OCI-LY3 (cell line): ENCODE measurements around the gene DAZL.

Experiments
- EZH2phosphoT487 ChIP-seq: fragments of 200-600 bp; shearing (Covaris generic); IDR thresholded peaks from 2 replicates; pipeline ENCODE4 v1.6.1; 2018; ENCODE audit warnings: antibody characterized with exemption, mixed run types, low read depth
- TF ChIP-seq, protein P1 (sequence below): fragments of 200-600, 300-600 bp; sonication (generic); IDR thresholded peaks from 2 replicates; pipeline ENCODE4 v1.5.1; 2014; ENCODE audit warnings: antibody characterized with exemption, low read length, low read depth

DNA sequence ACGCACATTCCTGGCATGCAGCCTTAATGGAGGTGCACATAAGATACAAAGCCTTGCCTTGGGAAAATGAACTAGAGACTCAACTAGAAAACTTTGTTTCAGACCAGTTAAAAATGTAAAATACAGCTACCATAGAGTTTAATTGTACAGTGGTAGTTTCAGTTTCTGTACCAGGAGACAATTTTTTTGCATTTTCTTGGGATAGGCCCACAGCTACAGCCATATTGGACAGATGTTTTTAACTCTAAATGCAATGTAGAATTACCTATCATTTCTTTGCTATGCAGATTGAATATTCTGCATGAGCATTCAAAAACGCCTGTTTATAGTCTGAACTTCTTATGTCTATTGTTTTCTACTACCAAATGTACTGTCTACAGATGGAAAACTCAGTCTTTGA lies 20.3 kb downstream of the DAZL start:
- TF ChIP-seq, protein P1, sequence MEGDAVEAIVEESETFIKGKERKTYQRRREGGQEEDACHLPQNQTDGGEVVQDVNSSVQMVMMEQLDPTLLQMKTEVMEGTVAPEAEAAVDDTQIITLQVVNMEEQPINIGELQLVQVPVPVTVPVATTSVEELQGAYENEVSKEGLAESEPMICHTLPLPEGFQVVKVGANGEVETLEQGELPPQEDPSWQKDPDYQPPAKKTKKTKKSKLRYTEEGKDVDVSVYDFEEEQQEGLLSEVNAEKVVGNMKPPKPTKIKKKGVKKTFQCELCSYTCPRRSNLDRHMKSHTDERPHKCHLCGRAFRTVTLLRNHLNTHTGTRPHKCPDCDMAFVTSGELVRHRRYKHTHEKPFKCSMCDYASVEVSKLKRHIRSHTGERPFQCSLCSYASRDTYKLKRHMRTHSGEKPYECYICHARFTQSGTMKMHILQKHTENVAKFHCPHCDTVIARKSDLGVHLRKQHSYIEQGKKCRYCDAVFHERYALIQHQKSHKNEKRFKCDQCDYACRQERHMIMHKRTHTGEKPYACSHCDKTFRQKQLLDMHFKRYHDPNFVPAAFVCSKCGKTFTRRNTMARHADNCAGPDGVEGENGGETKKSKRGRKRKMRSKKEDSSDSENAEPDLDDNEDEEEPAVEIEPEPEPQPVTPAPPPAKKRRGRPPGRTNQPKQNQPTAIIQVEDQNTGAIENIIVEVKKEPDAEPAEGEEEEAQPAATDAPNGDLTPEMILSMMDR = no peak
- TF ChIP-seq EZH2phosphoT487 = no peak
